IMR-90 (cell line): ENCODE results near the gene CAV3.

Source experiments
- BHLHE40 ChIP-seq: fragments of 150-350 bp; IDR thresholded peaks from 2 replicates; pipeline ENCODE4 v1.6.1; 2016; ENCODE audit warnings: mild to moderate bottlenecking, low read depth, low read length
- CEBPB ChIP-seq: IDR thresholded peaks from 2 replicates; pipeline ENCODE4 v1.6.1; 2012; ENCODE audit warnings: low read depth, low read length, improper control_type of control experiment
- FOS ChIP-seq: fragments of 150-350 bp; IDR thresholded peaks from 2 replicates; pipeline ENCODE4 v1.6.1; 2016; ENCODE audit warnings: low read depth, low read length
- MAFK ChIP-seq: IDR thresholded peaks from 2 replicates; pipeline ENCODE4 v1.6.1; 2012; ENCODE audit warnings: low read depth, low read length, improper control_type of control experiment
- MAZ ChIP-seq: IDR thresholded peaks from 2 replicates; pipeline ENCODE4 v1.6.1; 2012; ENCODE audit warnings: low read depth, mild to moderate bottlenecking, low read length, improper control_type of control experiment, moderate library complexity, borderline replicate concordance
- MXI1 ChIP-seq: IDR thresholded peaks from 2 replicates; pipeline ENCODE4 v1.6.1; 2012; ENCODE audit warnings: low read depth, mild to moderate bottlenecking, low read length, moderate library complexity, borderline replicate concordance
- NFE2L2 ChIP-seq: fragments of 150-350 bp; IDR thresholded peaks from 2 replicates; pipeline ENCODE4 v1.6.1; 2016; ENCODE audit warnings: low read depth, mild to moderate bottlenecking, low read length
- POLR2A ChIP-seq: IDR thresholded peaks from 2 replicates; pipeline ENCODE4 v1.6.1; 2012; ENCODE audit warnings: mild to moderate bottlenecking, low read depth, low read length
- RAD21 ChIP-seq: IDR thresholded peaks from 2 replicates; pipeline ENCODE4 v1.6.1; 2012; ENCODE audit warnings: low read length, improper control_type of control experiment
- RCOR1 ChIP-seq: IDR thresholded peaks from 2 replicates; pipeline ENCODE4 v1.6.1; 2012; ENCODE audit warnings: mild to moderate bottlenecking, low read length, improper control_type of control experiment; ENCODE audit not compliant: insufficient replicate concordance
- RFX5 ChIP-seq: IDR thresholded peaks from 2 replicates; pipeline ENCODE4 v1.8.0; 2012; ENCODE audit warnings: low read depth, mild to moderate bottlenecking, low read length, moderate library complexity
- SMC3 ChIP-seq: fragments of 150-350 bp; IDR thresholded peaks from 2 replicates; pipeline ENCODE4 v1.6.1; 2016; ENCODE audit warnings: low read depth, mild to moderate bottlenecking, antibody characterized with exemption, low read length, moderate library complexity
- TF ChIP-seq, protein P1 (sequence below): conservative IDR thresholded peaks from 2 replicates; pipeline ENCODE4 v1.5.1; 2012; ENCODE audit warnings: mild to moderate bottlenecking, low read depth, low read length, improper control_type of control experiment
- TF ChIP-seq, protein P2 (sequence below): fragments of 150-350 bp; IDR thresholded peaks from 2 replicates; pipeline ENCODE4 v1.6.1; 2017; ENCODE audit warnings: mild to moderate bottlenecking, antibody characterized with exemption, low read length, low read depth

DNA sequence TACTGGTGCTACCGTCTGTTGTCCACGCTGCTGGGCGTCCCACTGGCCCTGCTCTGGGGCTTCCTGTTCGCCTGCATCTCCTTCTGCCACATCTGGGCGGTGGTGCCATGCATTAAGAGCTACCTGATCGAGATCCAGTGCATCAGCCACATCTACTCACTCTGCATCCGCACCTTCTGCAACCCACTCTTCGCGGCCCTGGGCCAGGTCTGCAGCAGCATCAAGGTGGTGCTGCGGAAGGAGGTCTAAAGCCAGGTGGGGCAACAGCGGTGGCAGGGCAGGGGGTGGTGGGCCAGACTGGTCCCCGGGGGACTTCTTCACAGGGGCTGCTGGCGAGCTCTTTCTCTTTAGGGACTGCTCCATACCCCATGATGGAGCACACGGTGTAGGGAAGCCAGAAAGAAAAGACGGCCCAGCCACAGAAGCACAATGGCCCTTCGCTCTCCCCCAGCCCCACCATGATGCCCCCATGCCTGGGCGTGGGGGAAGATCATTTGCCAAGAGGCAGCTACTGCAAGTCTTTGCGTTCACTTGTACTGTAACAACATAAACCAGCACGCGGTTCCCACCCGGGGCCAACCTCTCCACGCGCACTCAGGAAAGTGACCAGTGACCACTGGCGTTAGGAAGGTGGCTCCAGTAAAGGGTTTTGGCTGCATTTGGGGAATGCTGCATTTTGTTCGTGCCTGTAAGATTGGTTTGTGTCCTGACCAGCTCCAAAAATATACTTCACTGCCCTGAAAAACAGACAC lies 12.2 kb downstream of the CAV3 start:
- TF ChIP-seq, protein P1, sequence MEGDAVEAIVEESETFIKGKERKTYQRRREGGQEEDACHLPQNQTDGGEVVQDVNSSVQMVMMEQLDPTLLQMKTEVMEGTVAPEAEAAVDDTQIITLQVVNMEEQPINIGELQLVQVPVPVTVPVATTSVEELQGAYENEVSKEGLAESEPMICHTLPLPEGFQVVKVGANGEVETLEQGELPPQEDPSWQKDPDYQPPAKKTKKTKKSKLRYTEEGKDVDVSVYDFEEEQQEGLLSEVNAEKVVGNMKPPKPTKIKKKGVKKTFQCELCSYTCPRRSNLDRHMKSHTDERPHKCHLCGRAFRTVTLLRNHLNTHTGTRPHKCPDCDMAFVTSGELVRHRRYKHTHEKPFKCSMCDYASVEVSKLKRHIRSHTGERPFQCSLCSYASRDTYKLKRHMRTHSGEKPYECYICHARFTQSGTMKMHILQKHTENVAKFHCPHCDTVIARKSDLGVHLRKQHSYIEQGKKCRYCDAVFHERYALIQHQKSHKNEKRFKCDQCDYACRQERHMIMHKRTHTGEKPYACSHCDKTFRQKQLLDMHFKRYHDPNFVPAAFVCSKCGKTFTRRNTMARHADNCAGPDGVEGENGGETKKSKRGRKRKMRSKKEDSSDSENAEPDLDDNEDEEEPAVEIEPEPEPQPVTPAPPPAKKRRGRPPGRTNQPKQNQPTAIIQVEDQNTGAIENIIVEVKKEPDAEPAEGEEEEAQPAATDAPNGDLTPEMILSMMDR = no peak
- TF ChIP-seq MAZ (no peak), RFX5 (no peak), CEBPB (no peak), RAD21 (no peak), POLR2A (no peak), MAFK (no peak), RCOR1 (no peak), SMC3 (no peak), MXI1 (no peak), FOS (no peak), BHLHE40 (no peak), NFE2L2 (no peak)
- TF ChIP-seq, protein P2, sequence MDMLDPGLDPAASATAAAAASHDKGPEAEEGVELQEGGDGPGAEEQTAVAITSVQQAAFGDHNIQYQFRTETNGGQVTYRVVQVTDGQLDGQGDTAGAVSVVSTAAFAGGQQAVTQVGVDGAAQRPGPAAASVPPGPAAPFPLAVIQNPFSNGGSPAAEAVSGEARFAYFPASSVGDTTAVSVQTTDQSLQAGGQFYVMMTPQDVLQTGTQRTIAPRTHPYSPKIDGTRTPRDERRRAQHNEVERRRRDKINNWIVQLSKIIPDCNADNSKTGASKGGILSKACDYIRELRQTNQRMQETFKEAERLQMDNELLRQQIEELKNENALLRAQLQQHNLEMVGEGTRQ = no peak
